HepG2 (cell line): ENCODE data around the gene AGAP3. TPM values are rescaled to one million over a fixed set of nuclear protein-coding genes. Genes with fewer than 3 reads are reported as not detected.
A peak's percentile ranks its signal among the peaks of the same experiment; 100 is the strongest.

Source experiments
- ASH2L ChIP-seq: fragments of 300-600, 200-600 bp; sonication (generic); IDR thresholded peaks from 2 replicates; pipeline ENCODE4 v1.7.0; 2017; ENCODE audit warnings: low read depth, mild to moderate bottlenecking, moderate library complexity, mixed read lengths, low read length; ENCODE audit not compliant: insufficient read length
- EED ChIP-seq: sonication (generic); formaldehyde crosslinking; IDR thresholded peaks from 2 replicates; pipeline ENCODE4 v1.5.0; 2020; ENCODE audit warnings: mild to moderate bottlenecking, missing genetic modification reagents
- FOXA1 ChIP-seq, 2 experiments: fragments of 450-650 bp in 1 of 2; sonication (generic) in 1 of 2; formaldehyde crosslinking in 1 of 2; IDR thresholded peaks; 2 replicates each; pipeline versions ENCODE4 v1.4.0 to v1.6.1; 2016 to 2020; ENCODE audit warnings: missing genetic modification reagents in 1 of 2
- KAT8 ChIP-seq: IDR thresholded peaks from 2 replicates; pipeline ENCODE4 v1.6.1; 2016; ENCODE audit warnings: missing genetic modification reagents, missing compliant biosample characterization
- SAP130 ChIP-seq: IDR thresholded peaks from 2 replicates; pipeline ENCODE4 v1.6.1; 2016; ENCODE audit warnings: low read depth
- SNAPC2 ChIP-seq: sonication (generic); formaldehyde crosslinking; IDR thresholded peaks from 2 replicates; pipeline ENCODE4 v1.8.1; 2022; ENCODE audit warnings: mild to moderate bottlenecking, missing genetic modification reagents
- SNRNP70 ChIP-seq: fragments of 200-400 bp; formaldehyde crosslinking; IDR thresholded peaks from 2 replicates; pipeline ENCODE4 v1.6.1; 2017; ENCODE audit warnings: mild to moderate bottlenecking, low read depth, low read length, moderate library complexity
- SP140L ChIP-seq: sonication (generic); formaldehyde crosslinking; IDR thresholded peaks from 2 replicates; pipeline ENCODE4 v1.4.0; 2020; ENCODE audit warnings: missing genetic modification reagents, borderline replicate concordance
- SRY ChIP-seq: sonication (generic); formaldehyde crosslinking; IDR thresholded peaks from 2 replicates; pipeline ENCODE4 v1.8.0; 2022; ENCODE audit warnings: mild to moderate bottlenecking, missing genetic modification reagents
- TBX2 ChIP-seq: sonication (generic); formaldehyde crosslinking; IDR thresholded peaks from 2 replicates; pipeline ENCODE4 v1.5.0; 2020; ENCODE audit warnings: missing genetic modification reagents, mild to moderate bottlenecking, borderline replicate concordance
- YEATS4 ChIP-seq: sonication (generic); formaldehyde crosslinking; IDR thresholded peaks from 2 replicates; pipeline ENCODE4 v1.4.0; 2020; ENCODE audit warnings: missing genetic modification reagents, borderline replicate concordance
- ZBTB21 ChIP-seq: sonication (generic); formaldehyde crosslinking; IDR thresholded peaks from 2 replicates; pipeline ENCODE4 v1.4.0; 2020; ENCODE audit warnings: missing genetic modification reagents
- polyA plus RNA-seq, 8 experiments: library from polyadenylated mRNA; depleted of rRNA in 3 of 8; stranded (reverse) in 7 of 8; unstranded in 1 of 8; fragments of >200 nt; fragmentation: Illumina TruSeq in 4 of 8; extraction: Trizol in 4 of 8; gene quantifications; 2 replicates each; pipeline versions ENCODE4 v1.2.1 to v1.2.3, GENCODE V29; 2011 to 2016; ENCODE audit warnings: low read depth in 4 of 8, missing spikeins in 1 of 8, mixed read lengths in 1 of 8; ENCODE audit not compliant: insufficient read depth in 1 of 8
- total RNA-seq, 5 experiments: library from RNA; depleted of rRNA; stranded (reverse); fragments of >200 nt; fragmentation: Illumina TruSeq; extraction: Trizol; gene quantifications; 2 replicates each; pipeline ENCODE4 v1.2.3, GENCODE V29; 2016; ENCODE audit warnings: low read depth in 1 of 5
- TF ChIP-seq, protein P1 (sequence below): sonication (generic); formaldehyde crosslinking; IDR thresholded peaks from 2 replicates; pipeline ENCODE4 v1.9.0; 2021; ENCODE audit warnings: missing genetic modification reagents, mild to moderate bottlenecking, borderline replicate concordance
- TF ChIP-seq, protein P2 (sequence below): sonication (generic); formaldehyde crosslinking; IDR thresholded peaks from 2 replicates; pipeline ENCODE4 v1.4.0; 2020; ENCODE audit warnings: missing genetic modification reagents
- TF ChIP-seq, protein P3 (sequence below): sonication (generic); formaldehyde crosslinking; IDR thresholded peaks from 2 replicates; pipeline ENCODE4 v1.5.0; 2020; ENCODE audit warnings: mild to moderate bottlenecking, missing genetic modification reagents, moderate library complexity
- TF ChIP-seq, protein P4 (sequence below): sonication (generic); formaldehyde crosslinking; IDR thresholded peaks from 2 replicates; pipeline ENCODE4 v1.5.1; 2020; ENCODE audit warnings: missing genetic modification reagents, mild to moderate bottlenecking, borderline replicate concordance
- TF ChIP-seq, protein P5 (sequence below): sonication (generic); formaldehyde crosslinking; IDR thresholded peaks from 2 replicates; pipeline ENCODE4 v1.4.0; 2020; ENCODE audit warnings: missing genetic modification reagents

Gene AGAP3
- total and polyA plus RNA-seq, 2 of the 13 experiments (the other 11 are each of a cell fraction or from before 2014, with no cell fraction given), result 31.3 to 61.4 TPM

DNA sequence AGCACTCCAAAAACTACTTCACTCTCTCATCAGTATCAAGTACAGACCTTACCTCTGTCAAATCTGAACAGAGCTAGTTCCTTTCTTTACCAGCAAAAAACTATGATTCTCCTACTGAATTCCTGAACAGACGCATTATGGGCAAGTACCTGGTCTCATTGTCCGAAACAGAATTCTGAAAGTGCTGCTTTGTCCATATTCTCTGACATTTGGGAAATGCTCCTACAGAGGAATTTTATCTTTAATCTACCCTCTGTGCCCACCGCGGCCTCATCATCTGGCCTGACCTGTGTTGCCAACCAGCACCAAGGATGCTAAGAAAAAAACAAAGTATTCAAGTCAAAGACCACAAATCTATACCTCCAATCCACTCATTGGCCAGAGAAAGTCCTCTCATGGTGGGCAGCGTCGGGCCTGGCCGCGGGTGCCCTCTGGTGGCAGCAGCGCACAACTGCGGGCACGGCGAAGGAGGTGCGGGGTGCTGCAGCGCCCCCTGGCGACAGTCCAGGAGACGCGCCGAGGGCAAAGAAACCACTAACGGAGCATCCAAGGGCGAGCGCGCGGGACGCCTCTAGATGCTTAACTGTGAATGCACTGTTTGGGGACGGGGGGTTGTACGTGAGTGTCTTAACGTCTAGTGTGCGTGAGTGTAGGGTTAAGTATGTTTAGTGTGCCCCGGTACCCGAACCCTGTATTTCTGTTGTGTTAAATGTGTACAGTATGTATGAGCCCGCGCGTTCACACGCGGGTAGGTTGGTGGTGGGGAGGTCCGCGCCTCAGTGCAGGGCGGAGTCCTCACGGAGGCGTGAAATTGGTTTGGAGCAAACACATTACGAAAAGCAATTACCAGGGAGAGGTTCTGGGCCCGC, 86.2 kb downstream of the AGAP3 start (continued):
- TF ChIP-seq SNRNP70 (no peak), SNAPC2 (CRISPR knock-in tag) (no peak), FOXA1 (IDR thresholded peaks at IDR 0.05) (no peak), FOXA1 (CRISPR knock-in tag; IDR thresholded peaks at IDR 0.05) (0 out of 2 replicates have a peak, but pooled peaks have one; percentile 5), SP140L (CRISPR knock-in tag) (no peak), KAT8 (CRISPR knock-in tag) (peak; percentile 39; the same call in 1 of the 2 replicates), TBX2 (CRISPR knock-in tag) (0 out of 2 replicates have a peak, but pooled peaks have one; percentile 33), YEATS4 (CRISPR knock-in tag) (no peak), EED (CRISPR knock-in tag) (peak; percentile 65; the same call in 1 of the 2 replicates), SAP130 (CRISPR knock-in tag) (0 out of 2 replicates have a peak, but pooled peaks have one; percentile 31), ZBTB21 (CRISPR knock-in tag) (no peak), ASH2L (no peak), SRY (CRISPR knock-in tag) (0 out of 2 replicates have a peak, but pooled peaks have one; percentile 37)
- TF ChIP-seq, protein P1, sequence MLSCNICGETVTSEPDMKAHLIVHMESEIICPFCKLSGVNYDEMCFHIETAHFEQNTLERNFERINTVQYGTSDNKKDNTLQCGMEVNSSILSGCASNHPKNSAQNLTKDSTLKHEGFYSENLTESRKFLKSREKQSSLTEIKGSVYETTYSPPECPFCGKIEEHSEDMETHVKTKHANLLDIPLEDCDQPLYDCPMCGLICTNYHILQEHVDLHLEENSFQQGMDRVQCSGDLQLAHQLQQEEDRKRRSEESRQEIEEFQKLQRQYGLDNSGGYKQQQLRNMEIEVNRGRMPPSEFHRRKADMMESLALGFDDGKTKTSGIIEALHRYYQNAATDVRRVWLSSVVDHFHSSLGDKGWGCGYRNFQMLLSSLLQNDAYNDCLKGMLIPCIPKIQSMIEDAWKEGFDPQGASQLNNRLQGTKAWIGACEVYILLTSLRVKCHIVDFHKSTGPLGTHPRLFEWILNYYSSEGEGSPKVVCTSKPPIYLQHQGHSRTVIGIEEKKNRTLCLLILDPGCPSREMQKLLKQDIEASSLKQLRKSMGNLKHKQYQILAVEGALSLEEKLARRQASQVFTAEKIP (CRISPR knock-in tag), result no peak
- TF ChIP-seq, protein P2, sequence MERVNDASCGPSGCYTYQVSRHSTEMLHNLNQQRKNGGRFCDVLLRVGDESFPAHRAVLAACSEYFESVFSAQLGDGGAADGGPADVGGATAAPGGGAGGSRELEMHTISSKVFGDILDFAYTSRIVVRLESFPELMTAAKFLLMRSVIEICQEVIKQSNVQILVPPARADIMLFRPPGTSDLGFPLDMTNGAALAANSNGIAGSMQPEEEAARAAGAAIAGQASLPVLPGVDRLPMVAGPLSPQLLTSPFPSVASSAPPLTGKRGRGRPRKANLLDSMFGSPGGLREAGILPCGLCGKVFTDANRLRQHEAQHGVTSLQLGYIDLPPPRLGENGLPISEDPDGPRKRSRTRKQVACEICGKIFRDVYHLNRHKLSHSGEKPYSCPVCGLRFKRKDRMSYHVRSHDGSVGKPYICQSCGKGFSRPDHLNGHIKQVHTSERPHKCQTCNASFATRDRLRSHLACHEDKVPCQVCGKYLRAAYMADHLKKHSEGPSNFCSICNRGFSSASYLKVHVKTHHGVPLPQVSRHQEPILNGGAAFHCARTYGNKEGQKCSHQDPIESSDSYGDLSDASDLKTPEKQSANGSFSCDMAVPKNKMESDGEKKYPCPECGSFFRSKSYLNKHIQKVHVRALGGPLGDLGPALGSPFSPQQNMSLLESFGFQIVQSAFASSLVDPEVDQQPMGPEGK (CRISPR knock-in tag), result 0 out of 2 replicates have a peak, but pooled peaks have one; percentile 13
- TF ChIP-seq, protein P3, sequence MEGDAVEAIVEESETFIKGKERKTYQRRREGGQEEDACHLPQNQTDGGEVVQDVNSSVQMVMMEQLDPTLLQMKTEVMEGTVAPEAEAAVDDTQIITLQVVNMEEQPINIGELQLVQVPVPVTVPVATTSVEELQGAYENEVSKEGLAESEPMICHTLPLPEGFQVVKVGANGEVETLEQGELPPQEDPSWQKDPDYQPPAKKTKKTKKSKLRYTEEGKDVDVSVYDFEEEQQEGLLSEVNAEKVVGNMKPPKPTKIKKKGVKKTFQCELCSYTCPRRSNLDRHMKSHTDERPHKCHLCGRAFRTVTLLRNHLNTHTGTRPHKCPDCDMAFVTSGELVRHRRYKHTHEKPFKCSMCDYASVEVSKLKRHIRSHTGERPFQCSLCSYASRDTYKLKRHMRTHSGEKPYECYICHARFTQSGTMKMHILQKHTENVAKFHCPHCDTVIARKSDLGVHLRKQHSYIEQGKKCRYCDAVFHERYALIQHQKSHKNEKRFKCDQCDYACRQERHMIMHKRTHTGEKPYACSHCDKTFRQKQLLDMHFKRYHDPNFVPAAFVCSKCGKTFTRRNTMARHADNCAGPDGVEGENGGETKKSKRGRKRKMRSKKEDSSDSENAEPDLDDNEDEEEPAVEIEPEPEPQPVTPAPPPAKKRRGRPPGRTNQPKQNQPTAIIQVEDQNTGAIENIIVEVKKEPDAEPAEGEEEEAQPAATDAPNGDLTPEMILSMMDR, result peak; percentile 100
- TF ChIP-seq, protein P4, sequence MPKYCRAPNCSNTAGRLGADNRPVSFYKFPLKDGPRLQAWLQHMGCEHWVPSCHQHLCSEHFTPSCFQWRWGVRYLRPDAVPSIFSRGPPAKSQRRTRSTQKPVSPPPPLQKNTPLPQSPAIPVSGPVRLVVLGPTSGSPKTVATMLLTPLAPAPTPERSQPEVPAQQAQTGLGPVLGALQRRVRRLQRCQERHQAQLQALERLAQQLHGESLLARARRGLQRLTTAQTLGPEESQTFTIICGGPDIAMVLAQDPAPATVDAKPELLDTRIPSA (CRISPR knock-in tag), result no peak
- TF ChIP-seq, protein P5, sequence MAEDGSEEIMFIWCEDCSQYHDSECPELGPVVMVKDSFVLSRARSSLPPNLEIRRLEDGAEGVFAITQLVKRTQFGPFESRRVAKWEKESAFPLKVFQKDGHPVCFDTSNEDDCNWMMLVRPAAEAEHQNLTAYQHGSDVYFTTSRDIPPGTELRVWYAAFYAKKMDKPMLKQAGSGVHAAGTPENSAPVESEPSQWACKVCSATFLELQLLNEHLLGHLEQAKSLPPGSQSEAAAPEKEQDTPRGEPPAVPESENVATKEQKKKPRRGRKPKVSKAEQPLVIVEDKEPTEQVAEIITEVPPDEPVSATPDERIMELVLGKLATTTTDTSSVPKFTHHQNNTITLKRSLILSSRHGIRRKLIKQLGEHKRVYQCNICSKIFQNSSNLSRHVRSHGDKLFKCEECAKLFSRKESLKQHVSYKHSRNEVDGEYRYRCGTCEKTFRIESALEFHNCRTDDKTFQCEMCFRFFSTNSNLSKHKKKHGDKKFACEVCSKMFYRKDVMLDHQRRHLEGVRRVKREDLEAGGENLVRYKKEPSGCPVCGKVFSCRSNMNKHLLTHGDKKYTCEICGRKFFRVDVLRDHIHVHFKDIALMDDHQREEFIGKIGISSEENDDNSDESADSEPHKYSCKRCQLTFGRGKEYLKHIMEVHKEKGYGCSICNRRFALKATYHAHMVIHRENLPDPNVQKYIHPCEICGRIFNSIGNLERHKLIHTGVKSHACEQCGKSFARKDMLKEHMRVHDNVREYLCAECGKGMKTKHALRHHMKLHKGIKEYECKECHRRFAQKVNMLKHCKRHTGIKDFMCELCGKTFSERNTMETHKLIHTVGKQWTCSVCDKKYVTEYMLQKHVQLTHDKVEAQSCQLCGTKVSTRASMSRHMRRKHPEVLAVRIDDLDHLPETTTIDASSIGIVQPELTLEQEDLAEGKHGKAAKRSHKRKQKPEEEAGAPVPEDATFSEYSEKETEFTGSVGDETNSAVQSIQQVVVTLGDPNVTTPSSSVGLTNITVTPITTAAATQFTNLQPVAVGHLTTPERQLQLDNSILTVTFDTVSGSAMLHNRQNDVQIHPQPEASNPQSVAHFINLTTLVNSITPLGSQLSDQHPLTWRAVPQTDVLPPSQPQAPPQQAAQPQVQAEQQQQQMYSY (CRISPR knock-in tag), result no peak
